GM23338 (cell line): ENCODE results near the gene ERBB4. TPM values are rescaled to one million over a fixed set of nuclear protein-coding genes. Genes with fewer than 3 reads are reported as not detected.

Experiments used
- ATAC-seq: fragments of 200-7000 bp; cut with Tn5 transposase; 3 replicates; pipeline ENCODE4 v1.9.1; 2020
- DNase-seq: peaks from one replicate; pipeline ENCODE4 v3.0.0-alpha.2; 2015; ENCODE audit warnings: low spot score
- H2AFZ ChIP-seq: fragments of 200-600 bp; sonication (generic); 2 replicates; pipeline ENCODE4 v1.8.0; 2016; ENCODE audit warnings: antibody characterized with exemption, mild to moderate bottlenecking, moderate library complexity
- H3F3A ChIP-seq: fragments of 200-600 bp; sonication (generic); replicated peaks from 2 replicates; pipeline ENCODE4 v1.8.0; 2017; ENCODE audit warnings: antibody characterized with exemption, mixed run types, low read depth
- H3K27ac ChIP-seq: fragments of 200-600 bp; sonication (generic); 2 replicates; pipeline ENCODE4 v1.6.1; 2016; ENCODE audit warnings: low read depth
- H3K27me3 ChIP-seq: fragments of 200-600 bp; sonication (generic); 2 replicates; pipeline ENCODE4 v1.8.0; 2016; ENCODE audit warnings: mild to moderate bottlenecking, mixed run types, moderate library complexity; ENCODE audit not compliant: insufficient read depth
- H3K36me3 ChIP-seq: fragments of 200-600 bp; sonication (generic); 2 replicates; pipeline ENCODE4 v1.8.0; 2016; ENCODE audit warnings: mild to moderate bottlenecking; ENCODE audit not compliant: insufficient read depth
- H3K4me1 ChIP-seq: fragments of 200-600 bp; sonication (generic); 2 replicates; pipeline ENCODE4 v1.8.0; 2016; ENCODE audit warnings: mild to moderate bottlenecking, moderate library complexity; ENCODE audit not compliant: insufficient read depth
- H3K4me2 ChIP-seq: fragments of 200-600 bp; sonication (generic); 2 replicates; pipeline ENCODE4 v1.7.1; 2017; ENCODE audit warnings: mixed run types
- H3K4me3 ChIP-seq: fragments of 200-600 bp; sonication (generic); 2 replicates; pipeline ENCODE4 v1.6.1; 2016; ENCODE audit warnings: mixed run types
- H3K79me2 ChIP-seq: fragments of 200-600 bp; sonication (generic); replicated peaks from 2 replicates; pipeline ENCODE4 v1.8.0; 2017; ENCODE audit warnings: mild to moderate bottlenecking; ENCODE audit not compliant: insufficient read depth
- H3K9me2 ChIP-seq: fragments of 200-600 bp; sonication (generic); 2 replicates; pipeline ENCODE4 v1.8.0; 2017; ENCODE audit not compliant: insufficient read depth
- H4K20me1 ChIP-seq: fragments of 200-600 bp; sonication (generic); replicated peaks from 2 replicates; pipeline ENCODE4 v1.8.0; 2017; ENCODE audit warnings: mild to moderate bottlenecking; ENCODE audit not compliant: insufficient read depth
- H3K27ac Mint-ChIP-seq: 2 replicates; pipeline ENCODE4 v1.8.0; 2020; ENCODE audit warnings: inconsistent platforms, mild to moderate bottlenecking, moderate library complexity, mixed read lengths
- H3K27me3 Mint-ChIP-seq: 3 replicates; pipeline ENCODE4 v1.8.0; 2022; ENCODE audit warnings: low read depth, mild to moderate bottlenecking, moderate library complexity, mixed read lengths, inconsistent platforms; ENCODE audit not compliant: insufficient read depth, poor library complexity
- H3K36me3 Mint-ChIP-seq: 3 replicates; pipeline ENCODE4 v1.8.0; 2021; ENCODE audit warnings: low read depth, mild to moderate bottlenecking, inconsistent platforms, moderate library complexity, mixed read lengths
- H3K4me1 Mint-ChIP-seq: 3 replicates; pipeline ENCODE4 v1.8.0; 2020; ENCODE audit warnings: mild to moderate bottlenecking, inconsistent platforms, mixed read lengths
- H3K4me3 Mint-ChIP-seq: 3 replicates; pipeline ENCODE4 v1.8.0; 2021; ENCODE audit warnings: moderate library complexity, mild to moderate bottlenecking, inconsistent platforms, mixed read lengths
- H3K9me3 Mint-ChIP-seq: 3 replicates; pipeline ENCODE4 v1.8.0; 2020; ENCODE audit warnings: moderate library complexity, mild to moderate bottlenecking, inconsistent platforms, mixed read lengths
- CREB1 ChIP-seq: fragments of 250-450 bp; sonication (Bioruptor Pico); IDR thresholded peaks from 2 replicates; pipeline ENCODE4 v1.5.0; 2020; ENCODE audit warnings: low read depth, mild to moderate bottlenecking, moderate library complexity
- CTCF ChIP-seq, 2 experiments: fragments of 200-600 bp in 1 of 2; sonication (generic) in 1 of 2; conservative IDR thresholded peaks; 2 replicates each; pipeline versions ENCODE4 v1.5.1 to v1.6.1; 2016 to 2017; ENCODE audit warnings: antibody characterized with exemption in 2 of 2, low read depth in 2 of 2, mild to moderate bottlenecking in 2 of 2, moderate library complexity in 1 of 2
- ETS1 ChIP-seq: IDR thresholded peaks from 2 replicates; pipeline ENCODE4 v1.6.1; 2016; ENCODE audit warnings: antibody characterized with exemption
- EZH2 ChIP-seq: fragments of 200-600 bp; sonication (generic); IDR thresholded peaks from one replicate; pipeline ENCODE4 v1.8.0; 2017; ENCODE audit warnings: antibody characterized with exemption, mild to moderate bottlenecking, low read depth; ENCODE audit not compliant: unreplicated experiment
- JUNB ChIP-seq: IDR thresholded peaks from one replicate; pipeline ENCODE4 v1.6.1; 2016; ENCODE audit warnings: antibody characterized with exemption; ENCODE audit not compliant: unreplicated experiment
- POLR2AphosphoS5 ChIP-seq: IDR thresholded peaks from 2 replicates; pipeline ENCODE4 v1.6.1; 2016; ENCODE audit warnings: antibody characterized with exemption, low read depth
- ZNF114 ChIP-seq: fragments of 250-450 bp; sonication (Bioruptor Pico); IDR thresholded peaks from 2 replicates; pipeline ENCODE4 v1.5.0; 2020; ENCODE audit warnings: mild to moderate bottlenecking, moderate library complexity
- ZNF331 ChIP-seq: fragments of 250-450 bp; sonication (Bioruptor Pico); IDR thresholded peaks from 2 replicates; pipeline ENCODE4 v1.5.0; 2020; ENCODE audit warnings: low read depth, mild to moderate bottlenecking, moderate library complexity
- polyA plus RNA-seq: library from polyadenylated mRNA; unstranded; fragments of >200 nt; fragmentation: Nextera tagmentation; extraction: Ambion mirVana; gene quantifications from 2 replicates; pipeline ENCODE4 v1.2.1, GENCODE V29; 2016
- total RNA-seq: library from RNA; depleted of rRNA; stranded (reverse); fragments of >200 nt; shearing (Covaris generic); gene quantifications from 2 replicates; pipeline ENCODE4 v1.2.3, GENCODE V29; 2014
- TF ChIP-seq, protein P1 (sequence below): fragments of 250-450 bp; sonication (Bioruptor Pico); IDR thresholded peaks from 2 replicates; pipeline ENCODE4 v1.5.0; 2020; ENCODE audit warnings: mild to moderate bottlenecking, moderate library complexity
- TF ChIP-seq, protein P2 (sequence below): IDR thresholded peaks from one replicate; pipeline ENCODE4 v1.6.1; 2018; ENCODE audit warnings: antibody characterized with exemption; ENCODE audit not compliant: unreplicated experiment

ERBB4 gene
- total and polyA plus RNA-seq, 2 experiments from 2014 or later = 0.73 to 1.1 TPM

- TF ChIP-seq, protein P1, sequence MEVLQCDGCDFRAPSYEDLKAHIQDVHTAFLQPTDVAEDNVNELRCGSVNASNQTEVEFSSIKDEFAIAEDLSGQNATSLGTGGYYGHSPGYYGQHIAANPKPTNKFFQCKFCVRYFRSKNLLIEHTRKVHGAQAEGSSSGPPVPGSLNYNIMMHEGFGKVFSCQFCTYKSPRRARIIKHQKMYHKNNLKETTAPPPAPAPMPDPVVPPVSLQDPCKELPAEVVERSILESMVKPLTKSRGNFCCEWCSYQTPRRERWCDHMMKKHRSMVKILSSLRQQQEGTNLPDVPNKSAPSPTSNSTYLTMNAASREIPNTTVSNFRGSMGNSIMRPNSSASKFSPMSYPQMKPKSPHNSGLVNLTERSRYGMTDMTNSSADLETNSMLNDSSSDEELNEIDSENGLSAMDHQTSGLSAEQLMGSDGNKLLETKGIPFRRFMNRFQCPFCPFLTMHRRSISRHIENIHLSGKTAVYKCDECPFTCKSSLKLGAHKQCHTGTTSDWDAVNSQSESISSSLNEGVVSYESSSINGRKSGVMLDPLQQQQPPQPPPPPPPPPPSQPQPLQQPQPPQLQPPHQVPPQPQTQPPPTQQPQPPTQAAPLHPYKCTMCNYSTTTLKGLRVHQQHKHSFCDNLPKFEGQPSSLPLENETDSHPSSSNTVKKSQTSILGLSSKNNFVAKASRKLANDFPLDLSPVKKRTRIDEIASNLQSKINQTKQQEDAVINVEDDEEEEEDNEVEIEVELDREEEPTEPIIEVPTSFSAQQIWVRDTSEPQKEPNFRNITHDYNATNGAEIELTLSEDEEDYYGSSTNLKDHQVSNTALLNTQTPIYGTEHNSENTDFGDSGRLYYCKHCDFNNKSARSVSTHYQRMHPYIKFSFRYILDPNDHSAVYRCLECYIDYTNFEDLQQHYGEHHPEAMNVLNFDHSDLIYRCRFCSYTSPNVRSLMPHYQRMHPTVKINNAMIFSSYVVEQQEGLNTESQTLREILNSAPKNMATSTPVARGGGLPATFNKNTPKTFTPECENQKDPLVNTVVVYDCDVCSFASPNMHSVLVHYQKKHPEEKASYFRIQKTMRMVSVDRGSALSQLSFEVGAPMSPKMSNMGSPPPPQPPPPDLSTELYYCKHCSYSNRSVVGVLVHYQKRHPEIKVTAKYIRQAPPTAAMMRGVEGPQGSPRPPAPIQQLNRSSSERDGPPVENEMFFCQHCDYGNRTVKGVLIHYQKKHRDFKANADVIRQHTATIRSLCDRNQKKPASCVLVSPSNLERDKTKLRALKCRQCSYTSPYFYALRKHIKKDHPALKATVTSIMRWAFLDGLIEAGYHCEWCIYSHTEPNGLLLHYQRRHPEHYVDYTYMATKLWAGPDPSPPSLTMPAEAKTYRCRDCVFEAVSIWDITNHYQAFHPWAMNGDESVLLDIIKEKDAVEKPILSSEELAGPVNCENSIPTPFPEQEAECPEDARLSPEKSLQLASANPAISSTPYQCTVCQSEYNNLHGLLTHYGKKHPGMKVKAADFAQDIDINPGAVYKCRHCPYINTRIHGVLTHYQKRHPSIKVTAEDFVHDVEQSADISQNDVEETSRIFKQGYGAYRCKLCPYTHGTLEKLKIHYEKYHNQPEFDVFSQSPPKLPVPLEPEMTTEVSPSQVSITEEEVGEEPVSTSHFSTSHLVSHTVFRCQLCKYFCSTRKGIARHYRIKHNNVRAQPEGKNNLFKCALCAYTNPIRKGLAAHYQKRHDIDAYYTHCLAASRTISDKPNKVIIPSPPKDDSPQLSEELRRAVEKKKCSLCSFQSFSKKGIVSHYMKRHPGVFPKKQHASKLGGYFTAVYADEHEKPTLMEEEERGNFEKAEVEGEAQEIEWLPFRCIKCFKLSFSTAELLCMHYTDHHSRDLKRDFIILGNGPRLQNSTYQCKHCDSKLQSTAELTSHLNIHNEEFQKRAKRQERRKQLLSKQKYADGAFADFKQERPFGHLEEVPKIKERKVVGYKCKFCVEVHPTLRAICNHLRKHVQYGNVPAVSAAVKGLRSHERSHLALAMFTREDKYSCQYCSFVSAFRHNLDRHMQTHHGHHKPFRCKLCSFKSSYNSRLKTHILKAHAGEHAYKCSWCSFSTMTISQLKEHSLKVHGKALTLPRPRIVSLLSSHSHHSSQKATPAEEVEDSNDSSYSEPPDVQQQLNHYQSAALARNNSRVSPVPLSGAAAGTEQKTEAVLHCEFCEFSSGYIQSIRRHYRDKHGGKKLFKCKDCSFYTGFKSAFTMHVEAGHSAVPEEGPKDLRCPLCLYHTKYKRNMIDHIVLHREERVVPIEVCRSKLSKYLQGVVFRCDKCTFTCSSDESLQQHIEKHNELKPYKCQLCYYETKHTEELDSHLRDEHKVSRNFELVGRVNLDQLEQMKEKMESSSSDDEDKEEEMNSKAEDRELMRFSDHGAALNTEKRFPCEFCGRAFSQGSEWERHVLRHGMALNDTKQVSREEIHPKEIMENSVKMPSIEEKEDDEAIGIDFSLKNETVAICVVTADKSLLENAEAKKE (CRISPR knock-in tag) = no peak
- TF ChIP-seq ETS1 (no peak), CTCF (conservative IDR thresholded peaks at IDR 0.05; ENCODE audit: low read depth in 2 of 2) (no peak), EZH2 (no peak), ZNF114 (CRISPR knock-in tag) (no peak), ZNF331 (no peak)
Observed at GRCh38 chr2:211417544-211417943, 1121.1 kb downstream of the ERBB4 start (continued).

DNA sequence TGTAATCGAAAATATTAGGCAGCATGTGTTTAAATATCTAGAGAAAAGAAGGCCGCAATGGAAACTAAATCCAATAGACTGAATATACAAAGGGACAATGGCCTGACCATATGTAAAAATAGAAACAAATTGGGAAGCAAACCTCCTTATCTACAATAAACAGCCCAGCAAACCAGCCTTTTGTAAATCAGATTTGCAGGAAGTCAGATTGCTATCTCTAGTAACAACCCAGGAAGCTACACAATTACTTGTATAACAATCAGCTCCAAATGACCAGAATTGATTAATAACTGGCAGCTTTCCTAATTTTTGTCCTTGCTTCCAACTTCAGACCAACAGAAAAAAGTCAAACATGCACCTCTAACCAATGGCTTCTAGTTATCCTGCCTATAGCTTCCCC is 1122.2 kb downstream of the ERBB4 start:
- Mint-ChIP-seq H3K4me1 (no peaks in the 10 kb centered on the region), H3K27ac (no peak overlapping the region), H3K36me3 (peaks cover 6% of the 10 kb centered on the region; the same call in 1 of the 3 replicates), H3K4me3 (no peak overlapping the region), H3K9me3 (peaks cover 9% of the 10 kb centered on the region; the same call in 1 of the 3 replicates), H3K27me3 (peaks cover 5% of the 10 kb centered on the region)
- Histone ChIP-seq H3F3A (no peaks in the 10 kb centered on the region), H3K4me1 (no peaks in the 10 kb centered on the region), H3K36me3 (peaks cover 3% of the 10 kb centered on the region), H3K4me2 (no peak overlapping the region), H3K4me3 (no peak overlapping the region), H3K79me2 (no peaks in the 10 kb centered on the region), H4K20me1 (no peaks in the 10 kb centered on the region), H3K9me2 (no peaks in the 10 kb centered on the region; the same call in 1 of the 2 replicates), H3K27me3 (no peaks in the 10 kb centered on the region), H3K27ac (no peak overlapping the region), H2AFZ (no peak overlapping the region)
- DNase-seq (no peak), ATAC-seq (no peak)
- TF ChIP-seq ZNF331 = no peak
- TF ChIP-seq CREB1 = no peak
- no peak for TF ChIP-seq ETS1
- TF ChIP-seq JUNB = no peak
- TF ChIP-seq, protein P2, sequence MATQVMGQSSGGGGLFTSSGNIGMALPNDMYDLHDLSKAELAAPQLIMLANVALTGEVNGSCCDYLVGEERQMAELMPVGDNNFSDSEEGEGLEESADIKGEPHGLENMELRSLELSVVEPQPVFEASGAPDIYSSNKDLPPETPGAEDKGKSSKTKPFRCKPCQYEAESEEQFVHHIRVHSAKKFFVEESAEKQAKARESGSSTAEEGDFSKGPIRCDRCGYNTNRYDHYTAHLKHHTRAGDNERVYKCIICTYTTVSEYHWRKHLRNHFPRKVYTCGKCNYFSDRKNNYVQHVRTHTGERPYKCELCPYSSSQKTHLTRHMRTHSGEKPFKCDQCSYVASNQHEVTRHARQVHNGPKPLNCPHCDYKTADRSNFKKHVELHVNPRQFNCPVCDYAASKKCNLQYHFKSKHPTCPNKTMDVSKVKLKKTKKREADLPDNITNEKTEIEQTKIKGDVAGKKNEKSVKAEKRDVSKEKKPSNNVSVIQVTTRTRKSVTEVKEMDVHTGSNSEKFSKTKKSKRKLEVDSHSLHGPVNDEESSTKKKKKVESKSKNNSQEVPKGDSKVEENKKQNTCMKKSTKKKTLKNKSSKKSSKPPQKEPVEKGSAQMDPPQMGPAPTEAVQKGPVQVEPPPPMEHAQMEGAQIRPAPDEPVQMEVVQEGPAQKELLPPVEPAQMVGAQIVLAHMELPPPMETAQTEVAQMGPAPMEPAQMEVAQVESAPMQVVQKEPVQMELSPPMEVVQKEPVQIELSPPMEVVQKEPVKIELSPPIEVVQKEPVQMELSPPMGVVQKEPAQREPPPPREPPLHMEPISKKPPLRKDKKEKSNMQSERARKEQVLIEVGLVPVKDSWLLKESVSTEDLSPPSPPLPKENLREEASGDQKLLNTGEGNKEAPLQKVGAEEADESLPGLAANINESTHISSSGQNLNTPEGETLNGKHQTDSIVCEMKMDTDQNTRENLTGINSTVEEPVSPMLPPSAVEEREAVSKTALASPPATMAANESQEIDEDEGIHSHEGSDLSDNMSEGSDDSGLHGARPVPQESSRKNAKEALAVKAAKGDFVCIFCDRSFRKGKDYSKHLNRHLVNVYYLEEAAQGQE = no peak
- no peak for TF ChIP-seq POLR2AphosphoS5
